ENCODE results near the gene MAFB.

Gene MAFB

GRCh38 chr20:40639132-40639531 is 49.9 kb downstream of the MAFB start:
- DNase-seq (ENCODE audit: low read depth): no peak
- no peak overlapping the region for H3K4me3 ChIP-seq (ENCODE audit: low read depth, low read length)
- TF ChIP-seq CTCF (IDR thresholded peaks at IDR 0.05; ENCODE audit: insufficient read depth, low read depth, low read length, missing control alignments): no peak

- H3K4me3 ChIP-seq (ENCODE audit: low read depth, low read length): no peak overlapping the region
- no peak for DNase-seq (ENCODE audit: low read depth)
- TF ChIP-seq CTCF (IDR thresholded peaks at IDR 0.05; ENCODE audit: insufficient read depth, low read depth, low read length, missing control alignments): no peak
Observed at GRCh38 chr20:40638414-40638813, 50.6 kb downstream of the MAFB start.

- no peak for TF ChIP-seq CTCF (IDR thresholded peaks at IDR 0.05; ENCODE audit: insufficient read depth, low read depth, low read length, missing control alignments)
- DNase-seq (ENCODE audit: low read depth): no peak
Observed at GRCh38 chr20:40637176-40637575, 51.9 kb downstream of the MAFB start.

GRCh38 chr20:40636486-40636885 is 52.5 kb downstream of the MAFB start:
- no peak for DNase-seq (ENCODE audit: low read depth)
- no peak overlapping the region for H3K4me3 ChIP-seq (ENCODE audit: low read depth, low read length)
- no peak for TF ChIP-seq CTCF (IDR thresholded peaks at IDR 0.05; ENCODE audit: insufficient read depth, low read depth, low read length, missing control alignments)

More at GRCh38 chr20:40637176-40637575, 51.9 kb downstream of the MAFB start:
- no peak overlapping the region for H3K4me3 ChIP-seq (ENCODE audit: low read depth, low read length)

GRCh38 chr20:40635971-40636370 is 53.1 kb downstream of the MAFB start:
- no peak overlapping the region for H3K4me3 ChIP-seq (ENCODE audit: low read depth, low read length)
- no peak for TF ChIP-seq CTCF (IDR thresholded peaks at IDR 0.05; ENCODE audit: insufficient read depth, low read depth, low read length, missing control alignments)
- no peak for DNase-seq (ENCODE audit: low read depth)

All from GM12865 (cell line).